ENCODE results near the gene TRDMT1.

TRDMT1 gene

GRCh38 chr10:17179002-17179401 is 22.5 kb downstream of the TRDMT1 start:
- DNase-seq (ENCODE audit: low read depth in 1 of 2, low spot score in 1 of 2): no peak

GRCh38 chr10:17178006-17178405 is 23.5 kb downstream of the TRDMT1 start:
- no peak for DNase-seq (ENCODE audit: low read depth in 1 of 2, low spot score in 1 of 2)

- DNase-seq (ENCODE audit: low read depth in 1 of 2, low spot score in 1 of 2): no peak
These were observed 24.5 kb downstream of the TRDMT1 start for GRCh38 chr10:17177014-17177413.

- DNase-seq (ENCODE audit: low read depth in 1 of 2, low spot score in 1 of 2): no peak
These were observed 25.4 kb downstream of the TRDMT1 start for GRCh38 chr10:17176091-17176490.

- DNase-seq (ENCODE audit: low read depth in 1 of 2, low spot score in 1 of 2): no peak
These were observed 25.9 kb downstream of the TRDMT1 start for GRCh38 chr10:17175551-17175950.

GRCh38 chr10:17174626-17175025 is 26.8 kb downstream of the TRDMT1 start:
- no peak for DNase-seq (ENCODE audit: low read depth in 1 of 2, low spot score in 1 of 2)

GRCh38 chr10:17171141-17171641 is 30.3 kb downstream of the TRDMT1 start:
- no peak for DNase-seq (ENCODE audit: low read depth in 1 of 2, low spot score in 1 of 2)

- DNase-seq (ENCODE audit: low read depth in 1 of 2, low spot score in 1 of 2): no peak
These were observed 31.7 kb downstream of the TRDMT1 start for GRCh38 chr10:17169803-17170202.

GRCh38 chr10:17166699-17167098 is 34.8 kb downstream of the TRDMT1 start:
- no peak for DNase-seq (ENCODE audit: low read depth in 1 of 2, low spot score in 1 of 2)

- DNase-seq (ENCODE audit: low read depth in 1 of 2, low spot score in 1 of 2): no peak
These were observed 38.6 kb downstream of the TRDMT1 start for GRCh38 chr10:17162828-17163227.

- DNase-seq (ENCODE audit: low read depth in 1 of 2, low spot score in 1 of 2): no peak
These were observed 39.7 kb downstream of the TRDMT1 start for GRCh38 chr10:17161775-17162174.

- no peak for DNase-seq (ENCODE audit: low read depth in 1 of 2, low spot score in 1 of 2)
These were observed 44.4 kb downstream of the TRDMT1 start for GRCh38 chr10:17157024-17157423.

GRCh38 chr10:17155826-17156225 is 45.6 kb downstream of the TRDMT1 start:
- DNase-seq (ENCODE audit: low read depth in 1 of 2, low spot score in 1 of 2): no peak

- DNase-seq (ENCODE audit: low read depth in 1 of 2, low spot score in 1 of 2): no peak
These were observed 47.4 kb downstream of the TRDMT1 start for GRCh38 chr10:17154116-17154515.

GRCh38 chr10:17153321-17153720 is 48.2 kb downstream of the TRDMT1 start:
- DNase-seq (ENCODE audit: low read depth in 1 of 2, low spot score in 1 of 2): no peak

GRCh38 chr10:17151716-17152115 is 49.8 kb downstream of the TRDMT1 start:
- DNase-seq (ENCODE audit: low read depth in 1 of 2, low spot score in 1 of 2): no peak

GRCh38 chr10:17147884-17148489 is 53.5 kb downstream of the TRDMT1 start:
- no peak for DNase-seq (ENCODE audit: low read depth in 1 of 2, low spot score in 1 of 2)

GRCh38 chr10:17146892-17147291 is 54.6 kb downstream of the TRDMT1 start:
- DNase-seq (ENCODE audit: low read depth in 1 of 2, low spot score in 1 of 2): no peak

- DNase-seq (ENCODE audit: low read depth in 1 of 2, low spot score in 1 of 2): no peak
These were observed 56.2 kb downstream of the TRDMT1 start for GRCh38 chr10:17145239-17145638.

- peak; percentile 17 to 59 for DNase-seq (ENCODE audit: low read depth in 1 of 2, low spot score in 1 of 2)
These were observed 56.7 kb downstream of the TRDMT1 start for GRCh38 chr10:17144757-17145156.

GRCh38 chr10:17144032-17144431 is 57.4 kb downstream of the TRDMT1 start:
- DNase-seq (ENCODE audit: low read depth in 1 of 2, low spot score in 1 of 2): no peak

- DNase-seq (ENCODE audit: low read depth in 1 of 2, low spot score in 1 of 2): no peak
These were observed 58.3 kb downstream of the TRDMT1 start for GRCh38 chr10:17143055-17143690.

All from activated CD4-positive, alpha-beta T cell treated with anti-CD3 and anti-CD28 coated beads, Interleukin-2, amount 50 U/mL, for 24 hours (primary cell).